GM12878 (cell line): ENCODE measurements around the gene NEU3. TPM values are rescaled to one million over a fixed set of nuclear protein-coding genes. Genes with fewer than 3 reads are reported as not detected.

Source experiments
- ATAC-seq: fragments of 200-7000 bp; cut with Tn5 transposase; 3 replicates; pipeline ENCODE4 v1.9.1; 2020; ENCODE audit warnings: mild to moderate bottlenecking, moderate library complexity
- BruUV-seq: library from RNA; stranded (reverse); fragments of 400-500 nt; replicated peaks from 2 replicates; lab custom pipeline; 2021; lab: Mats Ljungman, UMichigan
- CTCF ChIA-PET: fragments of 300-600 bp; sonication (Branson Sonifier 250); formaldehyde crosslinking; extraction: SDS; loops from one replicate; lab custom pipeline; 2021; ENCODE audit warnings: inconsistent platforms; lab: Yijun Ruan, JAX
- POLR2A ChIA-PET: fragments of 350-600 bp; formaldehyde crosslinking; extraction: SDS; loops from one replicate; lab custom pipeline; 2021; ENCODE audit warnings: inconsistent platforms; lab: Charles Lee
- RAD21 ChIA-PET: fragments of 300-600 bp; sonication (Branson Sonifier 250); formaldehyde crosslinking; loops from one replicate; lab custom pipeline; 2023; ENCODE audit warnings: antibody characterized with exemption; ENCODE audit not compliant: unreplicated experiment; lab: Charles Lee
- SMC1A ChIA-PET: fragments of 300-600 bp; sonication (Branson Sonifier 250); formaldehyde crosslinking; loops from one replicate; lab custom pipeline; 2023; ENCODE audit not compliant: unreplicated experiment, uncharacterized antibody; lab: Charles Lee
- DNase-seq: peaks from one replicate; pipeline ENCODE4 v3.0.0-alpha.2; 2011; ENCODE audit warnings: low read depth, low spot score
- FAIRE-seq: peaks from 3 replicates; lab custom pipeline; 2011; peaks lifted over from hg19 to GRCh38; lab: Jason Lieb, UNC
- H2AFZ ChIP-seq: 2 replicates; pipeline ENCODE4 v1.6.0; 2011; ENCODE audit warnings: low read depth, low read length, control low read depth; ENCODE audit not compliant: control insufficient read depth
- H3K27ac ChIP-seq: 2 replicates; pipeline ENCODE4 v1.5.1; 2011; ENCODE audit warnings: control low read depth; ENCODE audit not compliant: control insufficient read depth, insufficient read depth
- H3K27me3 ChIP-seq, 2 experiments: replicated peaks in 1 of 2; 2 replicates each; pipeline versions ENCODE4 v1.6.0 to v1.6.1; 2011; ENCODE audit warnings: low read length in 1 of 2; ENCODE audit not compliant: control insufficient read depth in 2 of 2, insufficient read depth in 2 of 2
- H3K36me3 ChIP-seq, 2 experiments: 2 replicates each; pipeline ENCODE4 v1.5.1; 2011; ENCODE audit warnings: low read length in 1 of 2; ENCODE audit not compliant: control insufficient read depth in 2 of 2, insufficient read depth in 2 of 2
- H3K4me1 ChIP-seq: 2 replicates; pipeline ENCODE4 v1.6.1; 2011; ENCODE audit warnings: mild to moderate bottlenecking, low read length, moderate library complexity, mixed read lengths; ENCODE audit not compliant: control insufficient read depth, insufficient read depth
- H3K4me2 ChIP-seq: 2 replicates; pipeline ENCODE4 v1.6.0; 2011; ENCODE audit warnings: control low read depth; ENCODE audit not compliant: control insufficient read depth, insufficient read depth
- H3K4me3 ChIP-seq: fragments of 200-600 bp; sonication (generic); 2 replicates; pipeline ENCODE4 v1.5.1; 2016
- H3K79me2 ChIP-seq: 2 replicates; pipeline ENCODE4 v1.6.0; 2011; ENCODE audit warnings: low read length; ENCODE audit not compliant: control insufficient read depth, insufficient read depth
- H3K9ac ChIP-seq: 2 replicates; pipeline ENCODE4 v1.8.0; 2011; ENCODE audit warnings: low read length, control low read depth, mixed read lengths; ENCODE audit not compliant: control insufficient read depth, insufficient read depth
- H3K9me3 ChIP-seq: replicated peaks from 3 replicates; pipeline ENCODE4 v1.5.1; 2011; ENCODE audit warnings: mild to moderate bottlenecking, low read length; ENCODE audit not compliant: control insufficient read depth, insufficient read depth
- H4K20me1 ChIP-seq: 2 replicates; pipeline ENCODE4 v1.6.0; 2011; ENCODE audit not compliant: control insufficient read depth, insufficient read depth
- ATF2 ChIP-seq: IDR thresholded peaks from 2 replicates; pipeline ENCODE4 v1.6.1; 2012; ENCODE audit warnings: low read length, inconsistent platforms
- BRCA1 ChIP-seq: IDR thresholded peaks from 2 replicates; pipeline ENCODE4 v1.6.1; 2011; ENCODE audit warnings: low read depth, low read length, improper control_type of control experiment
- CBX3 ChIP-seq: fragments of 200-600 bp; sonication (generic); IDR thresholded peaks from 2 replicates; pipeline ENCODE4 v1.6.1; 2016; ENCODE audit warnings: low read depth, borderline replicate concordance
- HSF1 ChIP-seq: fragments of 150-350 bp; IDR thresholded peaks from 2 replicates; pipeline ENCODE4 v1.6.1; 2014; ENCODE audit warnings: mild to moderate bottlenecking, low read depth, low read length
- IKZF1 ChIP-seq: fragments of 450-650 bp; conservative IDR thresholded peaks from 2 replicates; pipeline ENCODE4 v1.6.1; 2017; ENCODE audit warnings: antibody characterized with exemption, mild to moderate bottlenecking
- JUND ChIP-seq: IDR thresholded peaks from 2 replicates; pipeline ENCODE4 v1.6.1; 2012; ENCODE audit warnings: low read depth, mild to moderate bottlenecking, low read length, improper control_type of control experiment, moderate library complexity
- MEF2A ChIP-seq: IDR thresholded peaks from 2 replicates; pipeline ENCODE4 v1.6.1; 2011; ENCODE audit warnings: low read depth, mild to moderate bottlenecking, low read length, moderate library complexity; ENCODE audit not compliant: insufficient read depth
- MEF2B ChIP-seq: fragments of 450-650 bp; IDR thresholded peaks from 2 replicates; pipeline ENCODE4 v1.6.1; 2018; ENCODE audit warnings: mild to moderate bottlenecking, moderate library complexity; ENCODE audit not compliant: partially characterized antibody, poor library complexity, severe bottlenecking
- MYB ChIP-seq: fragments of 150-350 bp; IDR thresholded peaks from 2 replicates; pipeline ENCODE4 v1.6.1; 2014; ENCODE audit warnings: mild to moderate bottlenecking, low read depth, low read length, borderline replicate concordance
- NBN ChIP-seq: fragments of 450-650 bp; IDR thresholded peaks from 2 replicates; pipeline ENCODE4 v1.6.1; 2016
- PBX3 ChIP-seq: IDR thresholded peaks from 2 replicates; pipeline ENCODE4 v1.6.1; 2011; ENCODE audit warnings: mild to moderate bottlenecking, low read depth, low read length, moderate library complexity; ENCODE audit not compliant: insufficient replicate concordance
- RAD51 ChIP-seq: fragments of 450-650 bp; IDR thresholded peaks from 2 replicates; pipeline ENCODE4 v1.6.1; 2016; ENCODE audit warnings: moderate library complexity, mild to moderate bottlenecking, inconsistent platforms
- WRNIP1 ChIP-seq: IDR thresholded peaks from 2 replicates; pipeline ENCODE4 v1.6.1; 2011; ENCODE audit warnings: low read depth, low read length, improper control_type of control experiment, borderline replicate concordance
- ZBED1 ChIP-seq: IDR thresholded peaks from 2 replicates; pipeline ENCODE4 v1.6.1; 2016; ENCODE audit warnings: borderline replicate concordance
- WGBS: methylation state at CpG from one replicate; pipeline ENCODE4 v1.1.6; 2016; ENCODE audit warnings: low lambda C conversion rate; ENCODE audit not compliant: insufficient replicate concordance, insufficient coverage; ENCODE audit errors: missing lambda C conversion rate; 5-methylcytosine and 5-hydroxymethylcytosine counted together
- in situ Hi-C: fragments of 300-500 bp; cut with MboI; formaldehyde crosslinking; loops from 9 replicates; pipeline ENCODE4 v1.14.3; 2018; ENCODE audit warnings: mixed read lengths
- intact Hi-C: fragments of 100-400 bp; cut with micrococcal nuclease; formaldehyde crosslinking; loops from one replicate; pipeline ENCODE4 v1.14.2; 2022; ENCODE audit not compliant: unreplicated experiment
- polyA plus RNA-seq, 11 experiments: library from polyadenylated mRNA; depleted of rRNA in 4 of 11; unstranded in 6 of 11; stranded (reverse) in 5 of 11; fragments of >200 nt; fragmentation: Nextera tagmentation in 4 of 11; fragmentation: Illumina TruSeq in 1 of 11; extraction: Ambion mirVana in 4 of 11; extraction: Trizol in 1 of 11; gene quantifications; 1 replicate in 1 of 11; 2 replicates in 10 of 11; pipeline versions ENCODE4 v1.2.1 to v1.2.3, GENCODE V29; 2011 to 2016; ENCODE audit warnings: inconsistent platforms in 2 of 11, missing spikeins in 2 of 11, low read depth in 1 of 11
- total RNA-seq, 4 experiments: library from RNA; depleted of rRNA in 3 of 4; stranded (reverse); fragments of >200 nt in 3 of 4; fragmentation: Illumina TruSeq in 1 of 4; extraction: Trizol in 1 of 4; gene quantifications; 2 replicates each; pipeline versions ENCODE4 v1.2.1 to v1.2.3, GENCODE V29; 2013 to 2021
- TF ChIP-seq, protein P1 (sequence below): IDR thresholded peaks from 2 replicates; pipeline ENCODE4 v1.6.1; 2012; ENCODE audit warnings: low read depth, low read length, improper control_type of control experiment
- TF ChIP-seq, protein P2 (sequence below): fragments of 450-650 bp; IDR thresholded peaks from 2 replicates; pipeline ENCODE4 v1.6.1; 2017; ENCODE audit warnings: mild to moderate bottlenecking, low read depth, inconsistent platforms; ENCODE audit not compliant: poor library complexity, severe bottlenecking

NEU3 gene
- total and polyA plus RNA-seq, 10 of the 15 experiments (the other 5 are each of a cell fraction or from before 2014, with no cell fraction given): 2.5 to 20.3 (median 13.4) TPM

DNA sequence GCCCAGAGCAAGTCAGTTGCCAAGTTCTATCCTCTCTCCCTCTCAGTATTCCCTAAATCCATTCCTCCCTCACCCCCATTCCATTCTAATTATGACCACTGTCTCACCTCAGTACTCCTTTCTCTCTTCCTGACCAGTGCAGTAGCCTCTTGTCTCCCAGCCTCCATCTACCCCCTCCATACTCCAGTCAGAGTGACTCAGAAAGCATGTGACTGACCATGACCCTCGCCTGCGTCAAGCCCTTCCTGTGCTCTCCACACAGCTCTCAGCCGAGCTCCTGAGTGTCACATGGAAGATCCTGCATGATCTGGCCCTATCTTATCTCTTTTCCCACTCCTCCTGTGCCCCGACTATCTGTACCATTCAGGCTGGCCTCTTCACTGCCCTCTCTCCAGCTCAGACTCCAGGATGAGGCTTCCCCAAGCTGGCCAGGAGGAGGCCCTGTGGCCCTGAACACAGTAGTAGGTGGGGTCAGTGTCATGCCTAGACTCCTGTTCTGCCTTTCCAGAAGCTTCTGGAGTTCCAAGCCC lies 42.6 kb downstream of the NEU3 start:
- in situ Hi-C loops: no loop called here
- H3K27ac ChIP-seq: no peak overlapping the region
- FAIRE-seq: no peak

More for the DNA sequence above, 42.6 kb downstream of the NEU3 start:
- no peak for TF ChIP-seq IKZF1
- TF ChIP-seq MEF2B: no peak
- no peak for TF ChIP-seq WRNIP1
- no peak for TF ChIP-seq BRCA1
- no peak for TF ChIP-seq JUND
- no peak for TF ChIP-seq ATF2
- no peak for TF ChIP-seq MYB
- TF ChIP-seq PBX3: no peak
- TF ChIP-seq ZBED1: no peak
- TF ChIP-seq NBN: no peak
- TF ChIP-seq, protein P1, sequence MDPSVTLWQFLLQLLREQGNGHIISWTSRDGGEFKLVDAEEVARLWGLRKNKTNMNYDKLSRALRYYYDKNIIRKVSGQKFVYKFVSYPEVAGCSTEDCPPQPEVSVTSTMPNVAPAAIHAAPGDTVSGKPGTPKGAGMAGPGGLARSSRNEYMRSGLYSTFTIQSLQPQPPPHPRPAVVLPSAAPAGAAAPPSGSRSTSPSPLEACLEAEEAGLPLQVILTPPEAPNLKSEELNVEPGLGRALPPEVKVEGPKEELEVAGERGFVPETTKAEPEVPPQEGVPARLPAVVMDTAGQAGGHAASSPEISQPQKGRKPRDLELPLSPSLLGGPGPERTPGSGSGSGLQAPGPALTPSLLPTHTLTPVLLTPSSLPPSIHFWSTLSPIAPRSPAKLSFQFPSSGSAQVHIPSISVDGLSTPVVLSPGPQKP: no peak
- TF ChIP-seq MEF2A: no peak
- TF ChIP-seq RAD51: no peak
- TF ChIP-seq HSF1: no peak
- TF ChIP-seq, protein P2, sequence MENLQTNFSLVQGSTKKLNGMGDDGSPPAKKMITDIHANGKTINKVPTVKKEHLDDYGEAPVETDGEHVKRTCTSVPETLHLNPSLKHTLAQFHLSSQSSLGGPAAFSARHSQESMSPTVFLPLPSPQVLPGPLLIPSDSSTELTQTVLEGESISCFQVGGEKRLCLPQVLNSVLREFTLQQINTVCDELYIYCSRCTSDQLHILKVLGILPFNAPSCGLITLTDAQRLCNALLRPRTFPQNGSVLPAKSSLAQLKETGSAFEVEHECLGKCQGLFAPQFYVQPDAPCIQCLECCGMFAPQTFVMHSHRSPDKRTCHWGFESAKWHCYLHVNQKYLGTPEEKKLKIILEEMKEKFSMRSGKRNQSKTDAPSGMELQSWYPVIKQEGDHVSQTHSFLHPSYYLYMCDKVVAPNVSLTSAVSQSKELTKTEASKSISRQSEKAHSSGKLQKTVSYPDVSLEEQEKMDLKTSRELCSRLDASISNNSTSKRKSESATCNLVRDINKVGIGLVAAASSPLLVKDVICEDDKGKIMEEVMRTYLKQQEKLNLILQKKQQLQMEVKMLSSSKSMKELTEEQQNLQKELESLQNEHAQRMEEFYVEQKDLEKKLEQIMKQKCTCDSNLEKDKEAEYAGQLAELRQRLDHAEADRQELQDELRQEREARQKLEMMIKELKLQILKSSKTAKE: no peak
- TF ChIP-seq CBX3: no peak
- TF ChIP-seq, all 136 proteins: peak for 0
- SMC1A ChIA-PET: interaction anchor here (2.1 to 2.4 kb wide), 3 partner anchors 9 to 102 kb away, joined by 8 to 15 read pairs (median 12); no protein-coding TSS in a partner anchor
- Histone ChIP-seq H3K36me3 (no peaks in the 10 kb centered on the region), H3K4me3 (no peak overlapping the region), H3K27me3 (no peaks in the 10 kb centered on the region), H4K20me1 (no peaks in the 10 kb centered on the region), H3K4me2 (no peak overlapping the region), H3K9ac (no peak overlapping the region), H3K79me2 (no peaks in the 10 kb centered on the region), H3K4me1 (peaks cover 10% of the 10 kb centered on the region; the same call in 1 of the 2 replicates), H3K9me3 (no peaks in the 10 kb centered on the region), H2AFZ (no peak overlapping the region)
- WGBS: 63% methylated on average over 4 of the region's 4 CpGs
- DNase-seq: no peak
- CTCF ChIA-PET: interaction anchor here (0.6 to 6.4 kb wide), 14 partner anchors 9 to 181 kb away, joined by 3 to 77 read pairs (median 3); partner anchors contain the start of gene NEU3
- POLR2A ChIA-PET: no interaction called here
- no TSS peak for BruUV-seq
- RAD21 ChIA-PET: interaction anchor here (0.9 to 2.1 kb wide), 3 partner anchors 8 to 174 kb away, joined by 3 to 12 read pairs (median 4); no protein-coding TSS in a partner anchor
- intact Hi-C loops: no loop called here
- ATAC-seq: no peak
